ENCODE measurements around the gene PTPRN2. TPM values are rescaled to one million over a fixed set of nuclear protein-coding genes. Genes with fewer than 3 reads are reported as not detected.

The PTPRN2 gene
- polyA plus RNA-seq, 1 of the 3 experiments (the other 2 are of a cell fraction), result 4.0 TPM

- Histone ChIP-seq H3K9me3 (no peaks in the 10 kb centered on the region), H4K20me1 (ENCODE audit: insufficient read depth) (no peaks in the 10 kb centered on the region), H3K27ac (ENCODE audit: low read depth in 2 of 2, low read length in 1 of 2) (no peak overlapping the region), H3K4me1 (ENCODE audit: control insufficient read depth in 1 of 2, insufficient read depth in 2 of 2, low read depth in 1 of 2, low read length in 1 of 2) (no peaks in the 10 kb centered on the region), H2AFZ (ENCODE audit: low read depth) (no peak overlapping the region), H3K27me3 (ENCODE audit: insufficient read depth) (no peaks in the 10 kb centered on the region), H3K36me3 (replicated peaks in 1 of 2; ENCODE audit: control insufficient read depth in 1 of 2, insufficient read depth in 2 of 2, low read length in 1 of 2) (no peaks in the 10 kb centered on the region), H3F3A (replicated peaks; ENCODE audit: insufficient read depth) (no peaks in the 10 kb centered on the region), H3K4me2 (no peak overlapping the region), H3K9ac (no peak overlapping the region), H3K4me3 (ENCODE audit: low read depth in 2 of 2, low read length in 1 of 2) (no peak overlapping the region), H3K79me2 (ENCODE audit: insufficient read depth) (no peaks in the 10 kb centered on the region), H3K9me2 (no peaks in the 10 kb centered on the region)
- ChIA-PET CTCF (no interaction called here), POLR2A (no interaction called here)
- DNase-seq, result no peak
- TF ChIP-seq ZBTB33 (IDR thresholded peaks at IDR 0.05; ENCODE audit: borderline replicate concordance, low read depth) (no peak), NFIC (IDR thresholded peaks at IDR 0.05; ENCODE audit: borderline replicate concordance) (no peak), TAF1 (IDR thresholded peaks at IDR 0.05; ENCODE audit: borderline replicate concordance, low read depth, low read length) (no peak), POLR2AphosphoS5 (IDR thresholded peaks at IDR 0.05; ENCODE audit: low read depth, low read length) (no peak), MXI1 (IDR thresholded peaks at IDR 0.05; ENCODE audit: low read depth, low read length) (no peak), NRF1 (IDR thresholded peaks at IDR 0.05; ENCODE audit: low read depth, low read length) (no peak), USF2 (IDR thresholded peaks at IDR 0.05; ENCODE audit: borderline replicate concordance, low read depth, low read length) (no peak), EP300 (IDR thresholded peaks at IDR 0.05; ENCODE audit: borderline replicate concordance in 1 of 2, low read depth in 1 of 2, low read length in 1 of 2) (no peak), RAD21 (IDR thresholded peaks at IDR 0.05; ENCODE audit: low read length) (no peak), GATA2 (CRISPR knock-in tag; IDR thresholded peaks at IDR 0.05) (no peak), SMC3 (IDR thresholded peaks at IDR 0.05; ENCODE audit: low read depth, low read length) (no peak), MEF2A (IDR thresholded peaks at IDR 0.05; ENCODE audit: borderline replicate concordance, low read depth) (no peak), ELF1 (IDR thresholded peaks at IDR 0.05) (no peak), RFX5 (IDR thresholded peaks at IDR 0.05; ENCODE audit: low read length) (no peak), EZH2phosphoT487 (IDR thresholded peaks at IDR 0.05; ENCODE audit: borderline replicate concordance, low read depth) (no peak), FOXJ3 (CRISPR knock-in tag; IDR thresholded peaks at IDR 0.05) (no peak), FOSL2 (IDR thresholded peaks at IDR 0.05; ENCODE audit: borderline replicate concordance, low read depth) (no peak), TEAD4 (IDR thresholded peaks at IDR 0.05; ENCODE audit: borderline replicate concordance, insufficient read depth) (no peak), SIN3A (IDR thresholded peaks at IDR 0.05; ENCODE audit: borderline replicate concordance, low read depth, low read length) (no peak), RXRA (IDR thresholded peaks at IDR 0.05; ENCODE audit: borderline replicate concordance, low read depth) (no peak)
- 78% methylated on average over 15 of the region's 15 CpGs for WGBS (ENCODE audit: low lambda C conversion rate)
Measured at GRCh38 chr7:157581740-157582139, 1005.9 kb downstream of the PTPRN2 start.
